SH-SY5Y (cell line): ENCODE data around the gene EN1.

Experiments
- GATA2 ChIP-seq: IDR thresholded peaks from 2 replicates; pipeline ENCODE4 v1.6.1; 2011; ENCODE audit warnings: mild to moderate bottlenecking, low read depth, low read length
- GATA3 ChIP-seq: IDR thresholded peaks from 2 replicates; pipeline ENCODE4 v1.6.1; 2011; ENCODE audit warnings: low read depth, mild to moderate bottlenecking, low read length, moderate library complexity

EN1 gene

DNA sequence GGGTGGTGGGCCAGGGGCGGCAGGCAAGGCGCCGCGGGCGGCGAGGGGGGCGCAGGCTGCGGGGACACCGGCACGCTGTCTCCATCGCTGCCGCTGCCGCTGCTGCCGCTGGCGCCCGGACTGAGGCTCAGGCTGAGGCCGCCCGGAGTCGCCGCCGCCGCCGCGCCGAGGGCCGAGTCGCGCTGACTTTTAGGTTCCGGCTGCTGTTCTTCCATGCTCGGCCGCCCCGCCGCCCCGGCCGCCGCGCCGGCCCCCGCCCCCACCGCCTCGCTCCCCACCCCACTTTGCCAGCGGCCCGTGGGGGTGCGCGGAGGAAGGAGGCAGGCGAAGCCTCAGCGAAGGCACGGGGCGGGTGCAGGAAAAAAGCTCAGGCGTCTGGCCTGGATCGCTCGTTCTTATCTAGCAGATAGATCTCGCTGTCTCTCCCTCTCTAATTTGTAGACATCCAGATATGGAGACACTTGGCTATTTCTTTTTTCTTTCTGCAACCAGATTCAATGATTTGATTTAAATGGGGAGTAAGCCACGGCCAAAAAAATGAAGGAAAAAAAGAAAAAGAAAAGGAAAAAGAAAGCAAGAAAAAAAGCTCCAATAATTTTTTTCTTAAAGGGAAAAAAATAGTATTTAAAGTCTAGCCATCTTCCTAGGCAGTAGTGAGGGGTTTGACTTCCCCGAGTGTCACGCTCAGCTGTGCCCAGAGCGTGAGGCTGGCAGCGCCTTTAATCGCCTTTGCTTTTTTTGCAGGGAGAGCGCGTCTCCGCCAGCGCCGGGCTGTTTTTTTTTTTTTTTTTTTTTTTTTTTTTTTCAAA lies at the start of gene EN1:
EN1 (minus strand) TSS at position 696 of the 809 bp plus-strand sequence; CDS start at position 215, 481 bp downstream.
- TF ChIP-seq GATA3 (no peak; the same call in 1 of the 2 replicates), GATA2 (peak; percentile 64; the same call in 1 of the 2 replicates)

DNA sequence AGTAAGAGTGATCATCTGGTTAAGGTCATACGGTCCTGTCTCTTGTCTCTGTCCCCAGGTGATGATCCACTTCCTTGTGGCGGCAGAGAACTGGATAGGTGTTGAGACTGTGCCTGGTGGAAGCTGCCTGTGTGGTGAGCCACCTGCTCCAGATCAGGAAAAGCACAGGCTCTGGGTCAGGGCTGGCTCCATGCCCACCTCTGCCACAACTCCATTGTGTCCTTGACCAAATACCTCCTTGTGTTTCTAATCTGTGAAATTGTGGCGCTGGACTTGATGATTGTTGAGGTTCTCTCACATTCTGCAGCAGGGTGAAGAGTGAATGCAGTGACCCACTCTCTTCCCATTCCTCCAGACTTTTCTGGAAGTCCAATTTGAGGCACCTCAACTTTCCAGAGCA lies 45.7 kb upstream of the EN1 start:
- no peak for TF ChIP-seq GATA2
- TF ChIP-seq GATA3 = no peak

DNA sequence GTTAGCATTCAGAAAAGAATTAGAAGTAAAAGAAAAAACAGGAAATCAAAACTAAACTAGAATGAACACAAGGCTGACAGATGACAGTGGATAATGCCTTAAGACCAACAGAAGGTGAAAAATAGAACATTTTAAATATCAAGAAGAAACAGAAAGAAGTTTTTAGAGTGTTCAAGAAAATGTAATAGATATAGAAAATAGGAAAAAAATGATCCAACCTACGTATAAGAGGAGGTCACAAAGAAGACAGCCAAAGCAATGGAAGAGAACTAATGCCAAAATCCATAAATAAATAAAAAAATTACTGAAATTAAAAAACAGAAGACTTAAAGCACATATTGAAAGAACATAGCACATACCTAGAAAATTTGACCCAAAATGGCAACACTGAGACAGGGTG lies 42.5 kb upstream of the EN1 start:
- TF ChIP-seq GATA3 (no peak), GATA2 (no peak)

DNA sequence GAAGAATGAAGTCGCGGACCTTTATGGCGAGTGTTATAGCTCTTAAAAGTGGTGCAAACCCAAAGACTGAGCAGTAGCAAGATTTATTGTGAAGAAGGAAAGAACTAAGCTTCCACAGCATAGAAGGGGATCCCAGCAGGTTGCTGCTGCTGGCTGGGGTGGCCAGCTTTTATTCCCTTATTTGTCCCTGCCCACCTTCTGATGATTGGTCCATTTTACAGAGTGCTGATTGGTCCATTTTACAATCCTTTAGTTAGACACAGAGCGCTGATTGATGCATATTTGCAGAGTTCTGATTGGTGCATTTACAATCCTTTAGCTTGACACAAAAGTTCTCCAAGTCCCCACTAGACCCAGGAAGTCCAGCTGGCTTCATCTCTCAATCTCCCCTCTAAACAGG lies 36.3 kb upstream of the EN1 start:
- TF ChIP-seq GATA3 (no peak), GATA2 (no peak)

DNA sequence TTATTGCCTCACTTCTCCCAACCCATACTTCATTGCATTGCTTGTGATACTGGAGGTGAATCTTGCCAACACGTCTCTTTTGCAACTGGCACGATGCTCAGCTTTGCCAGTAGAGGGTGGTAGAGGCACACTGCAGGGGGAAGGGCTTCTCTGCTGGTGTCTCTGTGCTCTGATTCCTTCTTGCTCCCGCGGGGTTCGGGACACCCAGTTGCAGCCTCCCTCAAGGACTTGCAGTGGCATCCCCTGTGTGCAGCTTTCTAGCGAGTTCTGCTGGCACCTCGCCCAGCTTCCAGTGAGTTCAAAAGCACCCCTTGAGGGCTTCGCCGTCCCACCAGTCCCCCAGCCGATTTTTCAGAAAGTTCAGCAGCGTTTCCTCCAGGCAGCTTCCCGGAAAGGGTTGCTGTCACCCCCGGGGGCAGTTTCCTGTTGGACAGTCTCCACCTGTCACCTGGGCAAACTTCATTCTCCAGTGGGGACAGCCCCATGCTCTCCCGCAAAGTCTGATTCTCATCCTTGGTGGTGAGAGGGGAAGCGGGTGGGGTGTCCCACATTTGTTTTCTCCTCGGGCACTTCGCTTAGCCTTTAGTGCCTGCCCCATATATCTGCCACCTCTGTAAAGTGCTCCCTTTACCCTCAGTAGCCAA lies 35.4 kb upstream of the EN1 start:
- TF ChIP-seq GATA3 (no peak), GATA2 (no peak)

DNA sequence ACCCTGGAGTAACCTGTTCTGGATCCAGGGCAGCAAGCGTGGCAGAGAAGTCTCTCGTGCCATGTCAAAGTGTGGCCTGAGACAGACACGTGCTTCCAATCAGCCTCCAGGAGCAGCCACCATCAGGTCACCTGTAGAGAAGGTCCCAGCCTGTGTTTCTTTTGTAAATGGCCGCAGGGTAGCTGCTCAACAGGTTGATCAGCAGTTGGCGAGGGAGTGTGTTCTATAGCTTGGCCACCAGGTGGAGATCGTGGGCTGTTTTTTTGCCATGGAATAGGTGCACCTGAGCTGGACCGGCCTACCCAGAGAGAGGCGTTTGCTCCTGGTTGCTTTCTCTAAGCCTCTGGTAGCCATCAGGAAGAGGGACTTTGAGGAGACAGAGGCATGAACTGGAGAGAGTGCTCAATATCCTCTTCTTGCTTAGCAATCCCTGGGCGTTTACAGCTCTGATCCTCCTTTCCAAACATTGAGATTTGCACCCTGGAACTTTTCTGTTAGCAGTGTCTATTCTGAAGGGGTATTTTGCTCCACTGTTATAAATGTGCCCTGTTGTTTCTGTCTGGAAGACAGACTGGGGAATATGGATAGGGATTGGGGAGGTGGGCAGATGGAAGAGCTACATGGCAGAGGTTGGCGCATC lies 34.2 kb upstream of the EN1 start:
- TF ChIP-seq GATA2 (no peak), GATA3 (no peak)

DNA sequence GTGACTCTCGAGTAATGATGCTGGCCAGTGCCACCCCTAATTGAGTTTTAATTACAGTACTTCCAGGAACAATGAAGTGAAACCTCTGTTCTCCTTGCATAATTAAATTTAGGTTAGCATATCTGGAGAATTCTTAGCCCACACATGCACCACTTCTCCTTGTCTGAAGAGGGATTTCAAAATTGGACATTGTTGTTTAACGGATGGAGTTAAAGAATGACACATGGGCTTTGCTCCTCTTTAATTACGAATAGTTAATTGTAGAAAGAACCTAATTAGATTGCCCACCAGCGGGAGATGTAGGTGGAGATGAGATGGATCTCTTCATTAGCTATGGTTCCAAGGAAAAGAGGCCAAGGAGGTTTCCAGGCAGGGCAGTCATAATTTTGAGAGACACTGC lies 33.1 kb upstream of the EN1 start:
- TF ChIP-seq GATA2 (no peak), GATA3 (no peak)

DNA sequence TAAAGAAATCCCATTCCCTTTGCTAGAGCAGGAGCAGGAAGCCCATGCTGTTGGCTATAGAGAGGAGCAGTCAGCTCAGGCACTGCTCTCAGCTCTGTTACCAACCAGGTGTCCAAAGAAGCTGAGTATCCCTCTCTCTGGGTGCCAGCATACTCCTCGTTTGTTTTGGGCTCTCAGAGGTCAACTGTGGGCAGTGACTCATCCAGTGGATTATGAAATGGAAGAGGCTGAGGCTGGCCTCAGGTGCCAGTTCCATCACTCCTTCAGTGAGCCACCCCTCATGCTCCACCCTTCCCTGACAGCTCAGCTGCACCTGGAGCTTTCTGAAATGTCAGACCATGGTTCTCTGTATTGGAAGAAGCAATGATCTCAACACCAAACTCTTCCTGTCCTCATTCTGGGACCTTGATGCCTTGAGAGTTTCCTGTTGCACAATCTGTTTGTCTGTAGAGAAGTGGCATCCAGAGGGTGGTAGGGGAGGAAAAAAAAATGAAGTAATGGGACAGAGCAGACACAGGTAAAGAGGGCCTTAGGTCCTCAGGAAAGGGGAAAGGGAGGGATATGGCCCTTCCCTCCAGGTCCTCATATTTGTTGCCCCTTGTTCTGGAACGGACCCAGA lies 31.2 kb upstream of the EN1 start:
- TF ChIP-seq GATA3 (no peak), GATA2 (no peak)

DNA sequence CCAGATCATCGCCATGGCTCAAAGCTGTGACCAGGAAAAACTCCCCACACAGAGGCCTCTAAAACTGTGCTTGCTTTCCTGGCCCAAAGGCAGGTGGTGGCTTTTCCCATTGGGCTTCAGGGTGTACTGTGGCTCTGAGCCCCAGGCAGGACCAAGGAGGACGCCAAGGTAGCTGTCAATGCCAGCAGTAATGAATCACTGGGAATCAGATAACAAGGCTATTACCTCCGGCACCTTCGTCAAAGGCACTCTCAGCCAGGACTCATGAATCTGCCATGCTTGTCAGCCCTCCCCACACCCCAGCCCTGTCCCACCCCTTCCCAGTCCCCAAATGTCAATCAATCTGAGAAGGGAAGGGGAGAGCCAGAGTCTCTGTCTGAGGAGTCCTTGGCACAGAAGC lies 27.9 kb upstream of the EN1 start:
- no peak for TF ChIP-seq GATA2
- no peak for TF ChIP-seq GATA3

DNA sequence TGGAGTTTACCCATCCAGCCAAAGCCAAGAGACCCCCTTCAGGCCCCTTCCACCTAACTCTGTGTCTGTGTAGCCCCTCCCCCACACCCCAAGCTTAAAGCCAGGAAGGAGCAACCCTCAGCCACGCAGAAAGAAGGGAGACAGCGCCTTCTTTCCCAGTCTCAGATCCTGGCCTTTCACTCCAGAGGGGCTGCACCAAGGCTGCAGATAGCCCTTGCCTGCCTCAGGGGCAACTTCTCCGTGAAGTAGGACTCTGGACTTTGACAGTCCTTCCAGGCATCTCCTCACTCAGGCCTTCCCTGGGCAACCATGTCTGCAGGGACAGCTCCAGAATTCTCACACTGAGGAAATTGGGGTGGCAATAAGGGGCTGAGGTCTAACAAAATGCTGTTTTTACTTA lies 26.9 kb upstream of the EN1 start:
- TF ChIP-seq GATA2 (no peak), GATA3 (no peak)

DNA sequence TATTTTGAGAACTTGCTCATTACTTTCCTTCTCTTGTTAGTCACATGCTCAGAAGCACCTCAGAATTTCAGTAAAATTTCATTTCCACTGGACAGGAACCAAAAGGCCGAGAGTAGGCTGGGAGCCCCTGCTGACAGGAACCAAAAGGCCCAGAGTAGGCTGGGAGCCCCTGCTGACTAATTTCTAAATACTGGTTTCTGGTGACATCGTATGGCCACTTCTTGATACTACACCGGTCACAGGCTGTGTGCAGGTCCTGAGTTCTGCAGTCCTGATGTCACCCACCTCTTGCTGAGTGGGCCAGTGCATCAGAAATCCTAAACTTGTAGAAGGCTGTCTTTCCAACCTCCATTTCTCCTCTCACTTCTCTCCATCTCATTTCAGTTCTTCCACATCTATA lies 17.7 kb upstream of the EN1 start:
- TF ChIP-seq GATA2 = no peak
- TF ChIP-seq GATA3 = no peak

DNA sequence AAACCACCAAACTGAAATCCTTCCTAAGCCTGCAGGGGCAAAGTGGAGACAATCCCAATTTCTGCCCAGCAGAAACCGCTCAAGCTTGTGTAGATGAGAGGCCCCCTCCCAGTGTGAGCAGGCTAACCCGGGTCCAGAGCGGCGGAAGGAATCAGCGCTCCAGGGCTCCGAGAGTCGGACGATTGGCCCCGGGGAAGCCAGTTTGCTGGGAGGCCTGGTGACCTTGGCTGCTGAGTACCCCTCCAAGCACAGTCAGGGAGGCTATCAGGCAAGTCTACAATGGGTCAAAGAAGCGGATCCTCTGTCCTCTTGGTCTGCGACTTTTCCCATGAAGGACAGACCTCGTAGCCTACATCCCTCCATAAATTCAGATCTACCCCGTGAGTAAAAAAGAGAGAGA lies 16.8 kb upstream of the EN1 start:
- TF ChIP-seq GATA3 (no peak), GATA2 (no peak)

DNA sequence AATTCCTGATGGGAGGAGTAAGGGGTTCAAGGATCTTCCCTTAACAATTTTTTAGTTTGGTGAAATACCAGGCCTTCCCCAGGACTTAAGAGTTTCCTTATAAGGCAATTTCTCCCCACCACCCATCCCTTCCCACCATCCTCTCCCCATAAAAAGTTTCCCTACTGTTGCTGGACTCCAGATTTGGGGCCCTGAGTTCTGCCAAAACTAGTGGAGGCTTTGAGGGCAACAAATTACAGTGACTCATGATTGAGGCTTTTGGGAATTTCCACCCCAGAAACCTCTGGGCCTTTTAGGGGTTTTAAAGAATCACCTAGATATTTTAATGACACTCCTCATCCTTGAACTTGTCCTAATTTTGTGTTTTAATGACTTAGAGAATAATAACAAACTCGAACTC lies 14.3 kb upstream of the EN1 start:
- no peak for TF ChIP-seq GATA2

DNA sequence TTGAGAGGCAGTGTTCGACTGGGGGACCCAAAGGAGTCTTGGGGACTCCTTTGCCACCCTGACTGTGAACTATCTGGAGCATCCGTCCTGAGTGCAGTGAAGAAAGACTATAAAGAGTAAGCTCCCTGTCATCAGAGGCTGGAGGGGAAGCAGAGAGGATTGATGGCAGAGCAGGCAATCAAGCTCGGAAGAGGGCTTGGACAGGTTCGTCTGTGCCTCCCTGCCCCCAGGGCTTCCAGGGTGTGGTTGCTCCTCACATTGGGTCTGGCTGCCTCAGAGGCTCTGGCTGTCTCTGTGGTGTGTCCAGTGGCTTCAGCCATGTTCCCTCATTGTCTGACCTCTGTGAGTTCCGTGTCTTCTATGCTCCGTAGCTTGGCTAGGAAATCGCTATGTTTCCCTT lies 13.8 kb upstream of the EN1 start:
- TF ChIP-seq GATA2 = no peak
- TF ChIP-seq GATA3 = no peak
